Measurements from ENCODE around the gene NEO1.

Gene NEO1

DNA sequence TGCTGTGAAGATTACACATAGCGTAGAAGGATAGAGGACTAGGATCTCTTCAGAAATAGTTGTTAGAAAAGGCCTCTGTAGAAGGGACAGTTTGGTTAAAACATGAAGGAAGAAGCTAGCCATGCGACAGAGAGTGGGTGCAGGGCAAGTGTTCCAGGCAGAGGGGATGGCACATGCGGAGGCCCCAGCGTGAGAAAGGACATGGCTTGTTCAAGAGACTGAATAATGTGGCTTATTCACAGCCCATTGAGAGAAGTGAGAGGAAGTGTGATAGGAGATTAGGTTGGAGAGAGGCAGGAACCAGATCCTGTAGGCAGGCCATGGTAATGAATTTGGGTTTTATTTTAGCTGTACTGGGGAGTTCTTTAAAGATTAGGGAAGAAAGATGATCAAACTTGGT lies 56.4 kb downstream of the NEO1 start:
- Histone ChIP-seq H4K12ac (ENCODE audit: low read depth, low read length) (no peak overlapping the region), H3K79me1 (ENCODE audit: low read length) (no peaks in the 10 kb centered on the region), H2BK5ac (ENCODE audit: low read depth, low read length, poor library complexity) (no peak overlapping the region), H3K4ac (ENCODE audit: low read depth, low read length) (no peak overlapping the region), H2AFZ (ENCODE audit: insufficient read depth, low read length, poor library complexity) (no peak overlapping the region), H3K4me1 (ENCODE audit: control insufficient read depth in 1 of 2, insufficient read depth in 2 of 2, low read length in 2 of 2) (no peaks in the 10 kb centered on the region), H3K23ac (ENCODE audit: low read length) (no peak overlapping the region), H2BK120ac (ENCODE audit: insufficient read depth, low read length, poor library complexity) (no peak overlapping the region), H3K14ac (ENCODE audit: low read length) (no peak overlapping the region), H3K27me3 (ENCODE audit: insufficient read depth, low read length) (no peaks in the 10 kb centered on the region), H4K91ac (ENCODE audit: low read depth, low read length) (no peak overlapping the region), H3K4me3 (ENCODE audit: low read depth, low read length) (no peak overlapping the region), H2BK12ac (ENCODE audit: low read length) (no peak overlapping the region), H3K18ac (ENCODE audit: low read length) (no peak overlapping the region), H2AK5ac (ENCODE audit: low read length) (no peak overlapping the region), H3K4me2 (ENCODE audit: low read length) (no peak overlapping the region), H3K79me2 (ENCODE audit: control insufficient read depth, insufficient read depth, low read length, poor library complexity) (no peaks in the 10 kb centered on the region), H3K9me3 (ENCODE audit: insufficient read depth, low read depth, low read length) (no peaks in the 10 kb centered on the region), H4K8ac (ENCODE audit: low read depth, low read length) (no peak overlapping the region), H3K9ac (ENCODE audit: low read length) (no peak overlapping the region), H3K27ac (ENCODE audit: low read depth, low read length) (no peak overlapping the region), H3K36me3 (ENCODE audit: control insufficient read depth in 1 of 2, insufficient read depth in 2 of 2, low read length in 2 of 2) (no peaks in the 10 kb centered on the region)
- no peak for DNase-seq
- no CpG with 5 or more reads among the region's 4 CpGs for WGBS (ENCODE audit: extremely low coverage, insufficient coverage, insufficient read length)

GRCh38 chr15:73109765-73110164 lies 57.5 kb downstream of the NEO1 start:
- Histone ChIP-seq H2AFZ (ENCODE audit: insufficient read depth, low read length, poor library complexity) (no peak overlapping the region), H4K91ac (ENCODE audit: low read depth, low read length) (no peak overlapping the region), H3K18ac (ENCODE audit: low read length) (no peak overlapping the region), H2BK120ac (ENCODE audit: insufficient read depth, low read length, poor library complexity) (no peak overlapping the region), H3K9me3 (ENCODE audit: insufficient read depth, low read depth, low read length) (no peaks in the 10 kb centered on the region), H2BK12ac (ENCODE audit: low read length) (no peak overlapping the region), H4K8ac (ENCODE audit: low read depth, low read length) (no peak overlapping the region), H3K27ac (ENCODE audit: low read depth, low read length) (no peak overlapping the region), H3K4me3 (ENCODE audit: low read depth, low read length) (no peak overlapping the region), H3K4me2 (ENCODE audit: low read length) (no peak overlapping the region), H4K12ac (ENCODE audit: low read depth, low read length) (no peak overlapping the region), H3K4ac (ENCODE audit: low read depth, low read length) (no peak overlapping the region), H3K36me3 (ENCODE audit: control insufficient read depth in 1 of 2, insufficient read depth in 2 of 2, low read length in 2 of 2) (no peaks in the 10 kb centered on the region), H3K9ac (ENCODE audit: low read length) (no peak overlapping the region), H2AK5ac (ENCODE audit: low read length) (no peak overlapping the region), H3K79me1 (ENCODE audit: low read length) (no peaks in the 10 kb centered on the region), H3K79me2 (ENCODE audit: control insufficient read depth, insufficient read depth, low read length, poor library complexity) (no peaks in the 10 kb centered on the region), H3K4me1 (ENCODE audit: control insufficient read depth in 1 of 2, insufficient read depth in 2 of 2, low read length in 2 of 2) (no peaks in the 10 kb centered on the region), H3K27me3 (ENCODE audit: insufficient read depth, low read length) (no peaks in the 10 kb centered on the region), H3K23ac (ENCODE audit: low read length) (no peak overlapping the region), H3K14ac (ENCODE audit: low read length) (no peak overlapping the region), H2BK5ac (ENCODE audit: low read depth, low read length, poor library complexity) (no peak overlapping the region)
- WGBS (ENCODE audit: extremely low coverage, insufficient coverage, insufficient read length), result no CpG with 5 or more reads among the region's 3 CpGs
- DNase-seq, result no peak

GRCh38 chr15:73110201-73110600 lies 57.9 kb downstream of the NEO1 start:
- Histone ChIP-seq H3K4me1 (ENCODE audit: control insufficient read depth in 1 of 2, insufficient read depth in 2 of 2, low read length in 2 of 2) (no peaks in the 10 kb centered on the region), H4K12ac (ENCODE audit: low read depth, low read length) (no peak overlapping the region), H3K27me3 (ENCODE audit: insufficient read depth, low read length) (no peaks in the 10 kb centered on the region), H4K91ac (ENCODE audit: low read depth, low read length) (no peak overlapping the region), H3K4me2 (ENCODE audit: low read length) (no peak overlapping the region), H2BK12ac (ENCODE audit: low read length) (no peak overlapping the region), H2BK120ac (ENCODE audit: insufficient read depth, low read length, poor library complexity) (no peak overlapping the region), H3K14ac (ENCODE audit: low read length) (no peak overlapping the region), H3K36me3 (ENCODE audit: control insufficient read depth in 1 of 2, insufficient read depth in 2 of 2, low read length in 2 of 2) (no peaks in the 10 kb centered on the region), H2AFZ (ENCODE audit: insufficient read depth, low read length, poor library complexity) (no peak overlapping the region), H3K4ac (ENCODE audit: low read depth, low read length) (no peak overlapping the region), H3K18ac (ENCODE audit: low read length) (no peak overlapping the region), H3K27ac (ENCODE audit: low read depth, low read length) (no peak overlapping the region), H3K4me3 (ENCODE audit: low read depth, low read length) (no peak overlapping the region), H4K8ac (ENCODE audit: low read depth, low read length) (no peak overlapping the region), H3K9me3 (ENCODE audit: insufficient read depth, low read depth, low read length) (no peaks in the 10 kb centered on the region), H3K79me1 (ENCODE audit: low read length) (no peaks in the 10 kb centered on the region), H2BK5ac (ENCODE audit: low read depth, low read length, poor library complexity) (no peak overlapping the region), H3K79me2 (ENCODE audit: control insufficient read depth, insufficient read depth, low read length, poor library complexity) (no peaks in the 10 kb centered on the region), H3K9ac (ENCODE audit: low read length) (no peak overlapping the region), H2AK5ac (ENCODE audit: low read length) (no peak overlapping the region), H3K23ac (ENCODE audit: low read length) (no peak overlapping the region)
- whole genome bisulfite sequencing (ENCODE audit: extremely low coverage, insufficient coverage, insufficient read length), result no CpG with 5 or more reads among the region's 1 CpG
- no peak for DNase-seq

DNA sequence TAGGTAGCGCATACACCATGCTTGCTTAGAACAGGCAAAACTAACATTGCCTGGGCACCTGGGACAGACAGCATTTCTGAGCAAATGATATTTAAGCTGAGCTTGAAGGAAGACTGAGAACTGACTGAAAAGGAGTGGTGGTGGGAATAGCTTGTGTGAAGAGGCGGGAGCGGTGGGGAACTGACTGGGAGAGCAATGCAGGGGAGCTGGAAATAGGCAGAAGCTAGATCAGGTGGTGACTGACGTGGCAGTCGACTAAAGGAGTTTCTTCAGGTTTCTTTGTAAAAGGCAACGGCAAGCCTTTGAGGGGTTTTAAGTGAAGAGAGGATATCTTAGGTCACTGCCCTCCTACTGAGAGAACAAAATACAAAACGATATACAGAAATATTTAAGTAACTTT lies 61.8 kb downstream of the NEO1 start:
- Histone ChIP-seq H3K23ac (ENCODE audit: low read length) (no peak overlapping the region), H3K9ac (ENCODE audit: low read length) (no peak overlapping the region), H2BK120ac (ENCODE audit: insufficient read depth, low read length, poor library complexity) (no peak overlapping the region), H3K36me3 (ENCODE audit: control insufficient read depth in 1 of 2, insufficient read depth in 2 of 2, low read length in 2 of 2) (no peaks in the 10 kb centered on the region), H3K18ac (ENCODE audit: low read length) (no peak overlapping the region), H3K14ac (ENCODE audit: low read length) (no peak overlapping the region), H4K12ac (ENCODE audit: low read depth, low read length) (no peak overlapping the region), H2BK12ac (ENCODE audit: low read length) (no peak overlapping the region), H3K27ac (ENCODE audit: low read depth, low read length) (no peak overlapping the region), H2BK5ac (ENCODE audit: low read depth, low read length, poor library complexity) (no peak overlapping the region), H3K79me2 (ENCODE audit: control insufficient read depth, insufficient read depth, low read length, poor library complexity) (no peaks in the 10 kb centered on the region), H3K9me3 (ENCODE audit: insufficient read depth, low read depth, low read length) (no peaks in the 10 kb centered on the region), H2AK5ac (ENCODE audit: low read length) (no peak overlapping the region), H3K79me1 (ENCODE audit: low read length) (no peaks in the 10 kb centered on the region), H4K91ac (ENCODE audit: low read depth, low read length) (no peak overlapping the region), H3K4ac (ENCODE audit: low read depth, low read length) (no peak overlapping the region), H3K4me3 (ENCODE audit: low read depth, low read length) (no peak overlapping the region), H3K27me3 (ENCODE audit: insufficient read depth, low read length) (no peaks in the 10 kb centered on the region), H3K4me1 (ENCODE audit: control insufficient read depth in 1 of 2, insufficient read depth in 2 of 2, low read length in 2 of 2) (no peaks in the 10 kb centered on the region), H4K8ac (ENCODE audit: low read depth, low read length) (no peak overlapping the region), H2AFZ (ENCODE audit: insufficient read depth, low read length, poor library complexity) (no peak overlapping the region), H3K4me2 (ENCODE audit: low read length) (no peak overlapping the region)
- WGBS (ENCODE audit: extremely low coverage, insufficient coverage, insufficient read length), result no CpG with 5 or more reads among the region's 7 CpGs
- DNase-seq, result no peak
